K562 (cell line): ENCODE data around the gene LSR. TPM values are rescaled to one million over a fixed set of nuclear protein-coding genes. Genes with fewer than 3 reads are reported as not detected.

Experiments
- ATAC-seq: fragments of 200-7000 bp; cut with Tn5 transposase; 3 replicates; pipeline ENCODE4 v1.9.1; 2020; ENCODE audit warnings: moderate library complexity
- BruUV-seq: library from RNA; stranded (reverse); fragments of 400-500 nt; replicated peaks from 2 replicates; lab custom pipeline; 2021; lab: Mats Ljungman, UMichigan
- CTCF ChIA-PET: fragments of 300-600 bp; formaldehyde crosslinking; extraction: SDS; loops from one replicate; lab custom pipeline; 2021; ENCODE audit warnings: low intra/inter-chr PET ratio; lab: Yijun Ruan, JAX
- POLR2A ChIA-PET: fragments of 300-600, 350-650 bp; sonication (Branson Sonifier 250); formaldehyde crosslinking; extraction: SDS; loops from one replicate; lab custom pipeline; 2021; ENCODE audit warnings: antibody characterized with exemption, inconsistent platforms; lab: Yijun Ruan, JAX
- DNase-seq, 4 experiments: peaks; one replicate each; pipeline versions ENCODE4 v3.0.0 to v3.0.0-alpha.2; 2011 to 2018; ENCODE audit warnings: low spot score in 3 of 4, mixed read lengths in 3 of 4; ENCODE audit errors: extremely low read depth in 1 of 4
- FAIRE-seq: peaks from 2 replicates; lab custom pipeline; 2011; peaks lifted over from hg19 to GRCh38; lab: Jason Lieb, UNC
- H2AFZ ChIP-seq: 2 replicates; pipeline ENCODE4 v1.6.0; 2011; ENCODE audit warnings: low read depth, low read length, control low read depth, inconsistent platforms
- H3K27ac ChIP-seq: fragments of 200-600 bp; 3 replicates; pipeline ENCODE4 v1.8.0; 2011; ENCODE audit warnings: low read depth, mild to moderate bottlenecking, control low read depth, inconsistent platforms, low read length, moderate library complexity, mixed read lengths; ENCODE audit errors: extremely low read depth
- H3K27me3 ChIP-seq, 2 experiments: fragments of 300-600 bp in 1 of 2; 2 replicates in 1 of 2; 3 replicates in 1 of 2; pipeline versions ENCODE4 v1.6.0 to v1.8.0; 2011; ENCODE audit warnings: inconsistent platforms in 2 of 2, low read length in 2 of 2, mild to moderate bottlenecking in 1 of 2, mixed read lengths in 1 of 2, moderate library complexity in 1 of 2; ENCODE audit not compliant: control insufficient read depth in 2 of 2, insufficient read depth in 2 of 2
- H3K36me3 ChIP-seq: fragments of 300-600 bp; 3 replicates; pipeline ENCODE4 v1.8.0; 2011; ENCODE audit warnings: mild to moderate bottlenecking, low read length, inconsistent platforms; ENCODE audit not compliant: control insufficient read depth, insufficient read depth
- H3K4me1 ChIP-seq, 2 experiments: fragments of 200-600 bp in 1 of 2; replicated peaks in 1 of 2; 2 replicates in 1 of 2; 3 replicates in 1 of 2; pipeline versions ENCODE4 v1.5.1 to v1.8.0; 2011; ENCODE audit warnings: inconsistent platforms in 2 of 2, low read length in 2 of 2, mild to moderate bottlenecking in 1 of 2, mixed read lengths in 1 of 2, moderate library complexity in 1 of 2; ENCODE audit not compliant: control insufficient read depth in 2 of 2, insufficient read depth in 2 of 2
- H3K4me2 ChIP-seq: 2 replicates; pipeline ENCODE4 v1.6.1; 2011; ENCODE audit warnings: low read length, control low read depth, inconsistent platforms, mixed read lengths; ENCODE audit not compliant: insufficient read depth
- H3K4me3 ChIP-seq: fragments of 200-600 bp; sonication (generic), shearing (Covaris generic); 2 replicates; pipeline ENCODE4 v1.5.1; 2016; ENCODE audit warnings: control low read depth, inconsistent platforms
- H3K79me2 ChIP-seq: fragments of 200-600 bp; 3 replicates; pipeline ENCODE4 v1.8.0; 2011; ENCODE audit warnings: low read length, inconsistent platforms; ENCODE audit not compliant: control insufficient read depth, insufficient read depth
- H3K9ac ChIP-seq, 2 experiments: 2 replicates each; pipeline versions ENCODE4 v1.6.0 to v1.6.1; 2011; ENCODE audit warnings: low read depth in 2 of 2, low read length in 2 of 2, control low read depth in 1 of 2, inconsistent platforms in 1 of 2, mild to moderate bottlenecking in 1 of 2, mixed read lengths in 1 of 2; ENCODE audit not compliant: insufficient read depth in 1 of 2
- H3K9me1 ChIP-seq: one replicate; pipeline ENCODE4 v1.6.0; 2011; ENCODE audit warnings: inconsistent platforms, mild to moderate bottlenecking, low read length, moderate library complexity; ENCODE audit not compliant: control insufficient read depth, insufficient read depth
- H3K9me3 ChIP-seq: replicated peaks from 2 replicates; pipeline ENCODE4 v1.5.1; 2011; ENCODE audit warnings: low read depth, low read length, inconsistent platforms; ENCODE audit not compliant: control insufficient read depth, insufficient read depth
- H4K20me1 ChIP-seq: replicated peaks from 2 replicates; pipeline ENCODE4 v1.6.1; 2011; ENCODE audit warnings: low read length, inconsistent platforms, mixed read lengths; ENCODE audit not compliant: control insufficient read depth, insufficient read depth
- EGR1 ChIP-seq: fragments of 450-650 bp; conservative IDR thresholded peaks from 2 replicates; pipeline ENCODE4 v1.6.1; 2017; ENCODE audit warnings: mild to moderate bottlenecking
- HIVEP1 ChIP-seq: fragments of 250-450 bp; sonication (Bioruptor Pico); IDR thresholded peaks from 2 replicates; pipeline ENCODE4 v1.4.0; 2020; ENCODE audit warnings: mild to moderate bottlenecking
- KDM4B ChIP-seq, 2 experiments: fragments of 450-650 bp in 1 of 2; sonication (generic) in 1 of 2; IDR thresholded peaks; 2 replicates each; pipeline ENCODE4 v1.6.1; 2016 to 2017; ENCODE audit warnings: borderline replicate concordance in 2 of 2, antibody characterized with exemption in 1 of 2, low read depth in 1 of 2, mild to moderate bottlenecking in 1 of 2
- KDM5B ChIP-seq: fragments of 200-600 bp; sonication (generic); IDR thresholded peaks from 2 replicates; pipeline ENCODE4 v1.6.1; 2012; ENCODE audit warnings: low read depth, mild to moderate bottlenecking, moderate library complexity, low read length, control low read depth, inconsistent platforms; ENCODE audit not compliant: insufficient replicate concordance
- MYNN ChIP-seq, 2 experiments: sonication (generic); formaldehyde crosslinking in 1 of 2; IDR thresholded peaks; 2 replicates each; pipeline versions ENCODE4 v1.5.0 to v1.6.1; 2016 to 2020; ENCODE audit warnings: antibody characterized with exemption in 1 of 2, missing genetic modification reagents in 1 of 2
- NRF1 ChIP-seq, 2 experiments: fragments of 450-650 bp; IDR thresholded peaks in 1 of 2; conservative IDR thresholded peaks in 1 of 2; 2 replicates each; pipeline ENCODE4 v1.6.1; 2014; ENCODE audit warnings: mild to moderate bottlenecking in 2 of 2
- RBM34 ChIP-seq: fragments of 200-400 bp; formaldehyde crosslinking; IDR thresholded peaks from 2 replicates; pipeline ENCODE4 v1.6.1; 2018; ENCODE audit warnings: low read length, borderline replicate concordance; ENCODE audit not compliant: insufficient read depth
- SP1 ChIP-seq: sonication (generic); formaldehyde crosslinking; IDR thresholded peaks from 2 replicates; pipeline ENCODE4 v1.8.1; 2022; ENCODE audit warnings: mild to moderate bottlenecking, missing genetic modification reagents
- ZBTB1 ChIP-seq: sonication (generic); formaldehyde crosslinking; IDR thresholded peaks from 2 replicates; pipeline ENCODE4 v1.8.1; 2023; ENCODE audit warnings: missing genetic modification reagents, low read depth, mild to moderate bottlenecking, borderline replicate concordance
- ZNF24 ChIP-seq: fragments of 450-650 bp; IDR thresholded peaks from 2 replicates; pipeline ENCODE4 v1.6.1; 2016
- WGBS: fragments of 100-300 bp; shearing (Covaris generic); methylation state at CpG from one replicate; pipeline ENCODE4 v1.1.6; 2016; ENCODE audit warnings: low coverage, mixed read lengths; ENCODE audit not compliant: insufficient coverage; ENCODE audit errors: missing lambda C conversion rate; 5-methylcytosine and 5-hydroxymethylcytosine counted together
- in situ Hi-C: fragments of 300-500 bp; cut with MboI; formaldehyde crosslinking; loops from 4 replicates; pipeline ENCODE4 v1.15.0; 2018; ENCODE audit warnings: inconsistent platforms, mixed read lengths
- intact Hi-C: fragments of 100-400 bp; cut with micrococcal nuclease; formaldehyde crosslinking; loops from 2 replicates; pipeline ENCODE4 v1.14.2; 2022
- polyA plus RNA-seq, 8 experiments: library from polyadenylated mRNA; depleted of rRNA in 4 of 8; stranded (reverse) in 5 of 8; unstranded in 3 of 8; fragments of >200 nt; fragmentation: Nextera tagmentation in 2 of 8; fragmentation: Illumina TruSeq in 1 of 8; extraction: Ambion mirVana in 2 of 8; extraction: Trizol in 1 of 8; gene quantifications; 2 replicates each; pipeline versions ENCODE4 v1.2.1 to v1.2.3, GENCODE V29; 2011 to 2014; ENCODE audit warnings: inconsistent platforms in 1 of 8, missing spikeins in 1 of 8
- total RNA-seq, 7 experiments: library from RNA; depleted of rRNA in 6 of 7; stranded (reverse); fragments of >200 nt in 6 of 7; fragmentation: Illumina TruSeq in 2 of 7; extraction: Trizol in 2 of 7; gene quantifications; 2 replicates each; pipeline versions ENCODE4 v1.2.1 to v1.2.3, GENCODE V29; 2011 to 2021; ENCODE audit warnings: low replicate concordance in 1 of 7
- TF ChIP-seq, protein P1 (sequence below): sonication (generic); formaldehyde crosslinking; IDR thresholded peaks from 2 replicates; pipeline ENCODE4 v1.5.0; 2020; ENCODE audit warnings: missing genetic modification reagents
- TF ChIP-seq, protein P2 (sequence below): fragments of 450-650 bp; IDR thresholded peaks from 2 replicates; pipeline ENCODE4 v1.6.1; 2018; ENCODE audit warnings: mild to moderate bottlenecking, low read depth; ENCODE audit not compliant: partially characterized antibody
- TF ChIP-seq, protein P3 (sequence below), 2 experiments: IDR thresholded peaks; 2 replicates each; pipeline ENCODE4 v1.6.1; 2011; ENCODE audit warnings: borderline replicate concordance in 1 of 2, control low read depth in 1 of 2, low read depth in 1 of 2, low read length in 1 of 2, mild to moderate bottlenecking in 1 of 2, mixed read lengths in 1 of 2, moderate library complexity in 1 of 2; ENCODE audit not compliant: insufficient read depth in 1 of 2, insufficient read length in 1 of 2, poor library complexity in 1 of 2, severe bottlenecking in 1 of 2; ENCODE audit errors: extremely low read depth in 1 of 2
- TF ChIP-seq, protein P4 (sequence below): IDR thresholded peaks from 3 replicates; pipeline ENCODE4 v1.6.1; 2011; ENCODE audit warnings: borderline replicate concordance, mild to moderate bottlenecking, moderate library complexity; ENCODE audit not compliant: insufficient read length; ENCODE audit errors: extremely low read depth

Gene LSR
- total and polyA plus RNA-seq, 9 of the 15 experiments (the other 6 are each of a cell fraction or from before 2014, with no cell fraction given), result 0.44 to 87.9 (median 28.0) TPM

DNA sequence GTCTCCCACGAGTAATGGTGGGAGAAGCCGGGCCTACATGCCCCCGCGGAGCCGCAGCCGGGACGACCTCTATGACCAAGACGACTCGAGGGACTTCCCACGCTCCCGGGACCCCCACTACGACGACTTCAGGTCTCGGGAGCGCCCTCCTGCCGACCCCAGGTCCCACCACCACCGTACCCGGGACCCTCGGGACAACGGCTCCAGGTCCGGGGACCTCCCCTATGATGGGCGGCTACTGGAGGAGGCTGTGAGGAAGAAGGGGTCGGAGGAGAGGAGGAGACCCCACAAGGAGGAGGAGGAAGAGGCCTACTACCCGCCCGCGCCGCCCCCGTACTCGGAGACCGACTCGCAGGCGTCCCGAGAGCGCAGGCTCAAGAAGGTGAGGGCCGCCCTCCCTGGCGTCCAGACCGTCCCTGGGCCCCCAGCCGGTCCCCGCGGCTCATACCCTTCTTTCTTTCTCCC lies 18.6 kb downstream of the LSR start:
- intact Hi-C loops (loop anchor here (5.0 kb wide), 2 partner anchors 110 to 125 kb away; partner anchors contain the start of gene FXYD7), in situ Hi-C loops (no loop called here)
- H3K9me3 ChIP-seq, result no peaks in the 10 kb centered on the region
- peaks cover 78% of the 10 kb centered on the region for H3K36me3 ChIP-seq
- peaks cover 15 to 44% of the 10 kb centered on the region in 2 experiments for H3K4me1 ChIP-seq
- ChIA-PET CTCF (no interaction called here), POLR2A (interaction anchor here (0.5 to 3.7 kb wide), 2 partner anchors 12 to 41 kb away, joined by 3 to 31 read pairs; no protein-coding TSS in a partner anchor)
- FAIRE-seq, result no peak
- no peaks in the 10 kb centered on the region for H3K9me1 ChIP-seq
- peak overlapping the region; percentile 82 for H3K4me2 ChIP-seq
- H4K20me1 ChIP-seq, result no peaks in the 10 kb centered on the region
- WGBS, result under 1% methylated on average over 25 of the region's 40 CpGs
- BruUV-seq, result TSS peak; percentile 86
- peak; percentile 70 for ATAC-seq
- peak overlapping the region; percentile 55 for H3K4me3 ChIP-seq
- peak; percentile 44 to 65 (median 48) for DNase-seq
- 0 out of 2 replicates have a peak overlapping the region, but pooled peaks have one; percentile 3 for H2AFZ ChIP-seq
- peak overlapping the region; percentile 80 for H3K27ac ChIP-seq
- peaks cover 23% of the 10 kb centered on the region for H3K79me2 ChIP-seq
- no peaks in the 10 kb centered on the region for H3K27me3 ChIP-seq
- H3K9ac ChIP-seq, result peak overlapping the region; percentile 87 to 99
- no peak for TF ChIP-seq ZNF24
- TF ChIP-seq EGR1, result peak; percentile 94
- peak; percentile 82 to 84 for TF ChIP-seq NRF1 (conservative IDR thresholded peaks at IDR 0.05 in 1 of 2, IDR thresholded peaks at IDR 0.05 in 1 of 2)
- TF ChIP-seq, protein P1, sequence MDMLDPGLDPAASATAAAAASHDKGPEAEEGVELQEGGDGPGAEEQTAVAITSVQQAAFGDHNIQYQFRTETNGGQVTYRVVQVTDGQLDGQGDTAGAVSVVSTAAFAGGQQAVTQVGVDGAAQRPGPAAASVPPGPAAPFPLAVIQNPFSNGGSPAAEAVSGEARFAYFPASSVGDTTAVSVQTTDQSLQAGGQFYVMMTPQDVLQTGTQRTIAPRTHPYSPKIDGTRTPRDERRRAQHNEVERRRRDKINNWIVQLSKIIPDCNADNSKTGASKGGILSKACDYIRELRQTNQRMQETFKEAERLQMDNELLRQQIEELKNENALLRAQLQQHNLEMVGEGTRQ (CRISPR knock-in tag), result peak; percentile 5; the same call in 1 of the 2 replicates
- 0 out of 2 replicates have a peak, but pooled peaks have one; percentile 36 for TF ChIP-seq MYNN (IDR thresholded peaks at IDR 0.05)
- no peak for TF ChIP-seq MYNN (CRISPR knock-in tag; IDR thresholded peaks at IDR 0.05)
- TF ChIP-seq, protein P2, sequence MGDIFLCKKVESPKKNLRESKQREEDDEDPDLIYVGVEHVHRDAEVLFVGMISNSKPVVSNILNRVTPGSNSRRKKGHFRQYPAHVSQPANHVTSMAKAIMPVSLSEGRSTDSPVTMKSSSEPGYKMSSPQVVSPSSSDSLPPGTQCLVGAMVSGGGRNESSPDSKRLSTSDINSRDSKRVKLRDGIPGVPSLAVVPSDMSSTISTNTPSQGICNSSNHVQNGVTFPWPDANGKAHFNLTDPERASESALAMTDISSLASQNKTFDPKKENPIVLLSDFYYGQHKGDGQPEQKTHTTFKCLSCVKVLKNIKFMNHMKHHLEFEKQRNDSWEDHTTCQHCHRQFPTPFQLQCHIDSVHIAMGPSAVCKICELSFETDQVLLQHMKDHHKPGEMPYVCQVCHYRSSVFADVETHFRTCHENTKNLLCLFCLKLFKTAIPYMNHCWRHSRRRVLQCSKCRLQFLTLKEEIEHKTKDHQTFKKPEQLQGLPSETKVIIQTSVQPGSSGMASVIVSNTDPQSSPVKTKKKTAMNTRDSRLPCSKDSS, result no peak
- no peak for TF ChIP-seq HIVEP1 (CRISPR knock-in tag)
- no peak for TF ChIP-seq RBM34
- TF ChIP-seq SP1, result peak; percentile 29; the same call in 1 of the 2 replicates
- TF ChIP-seq KDM5B, result peak; percentile 58
- no peak for TF ChIP-seq KDM4B (IDR thresholded peaks at IDR 0.05; ENCODE audit: borderline replicate concordance in 2 of 2, low read depth in 1 of 2)
- TF ChIP-seq, protein P3, sequence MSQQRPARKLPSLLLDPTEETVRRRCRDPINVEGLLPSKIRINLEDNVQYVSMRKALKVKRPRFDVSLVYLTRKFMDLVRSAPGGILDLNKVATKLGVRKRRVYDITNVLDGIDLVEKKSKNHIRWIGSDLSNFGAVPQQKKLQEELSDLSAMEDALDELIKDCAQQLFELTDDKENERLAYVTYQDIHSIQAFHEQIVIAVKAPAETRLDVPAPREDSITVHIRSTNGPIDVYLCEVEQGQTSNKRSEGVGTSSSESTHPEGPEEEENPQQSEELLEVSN (IDR thresholded peaks at IDR 0.05; ENCODE audit: borderline replicate concordance in 1 of 2, extremely low read depth in 1 of 2, insufficient read depth in 1 of 2, insufficient read length in 1 of 2, low read depth in 1 of 2, low read length in 1 of 2, poor library complexity in 1 of 2, severe bottlenecking in 1 of 2), result peak in 1 of 2 experiments; percentile 12
- TF ChIP-seq, protein P4, sequence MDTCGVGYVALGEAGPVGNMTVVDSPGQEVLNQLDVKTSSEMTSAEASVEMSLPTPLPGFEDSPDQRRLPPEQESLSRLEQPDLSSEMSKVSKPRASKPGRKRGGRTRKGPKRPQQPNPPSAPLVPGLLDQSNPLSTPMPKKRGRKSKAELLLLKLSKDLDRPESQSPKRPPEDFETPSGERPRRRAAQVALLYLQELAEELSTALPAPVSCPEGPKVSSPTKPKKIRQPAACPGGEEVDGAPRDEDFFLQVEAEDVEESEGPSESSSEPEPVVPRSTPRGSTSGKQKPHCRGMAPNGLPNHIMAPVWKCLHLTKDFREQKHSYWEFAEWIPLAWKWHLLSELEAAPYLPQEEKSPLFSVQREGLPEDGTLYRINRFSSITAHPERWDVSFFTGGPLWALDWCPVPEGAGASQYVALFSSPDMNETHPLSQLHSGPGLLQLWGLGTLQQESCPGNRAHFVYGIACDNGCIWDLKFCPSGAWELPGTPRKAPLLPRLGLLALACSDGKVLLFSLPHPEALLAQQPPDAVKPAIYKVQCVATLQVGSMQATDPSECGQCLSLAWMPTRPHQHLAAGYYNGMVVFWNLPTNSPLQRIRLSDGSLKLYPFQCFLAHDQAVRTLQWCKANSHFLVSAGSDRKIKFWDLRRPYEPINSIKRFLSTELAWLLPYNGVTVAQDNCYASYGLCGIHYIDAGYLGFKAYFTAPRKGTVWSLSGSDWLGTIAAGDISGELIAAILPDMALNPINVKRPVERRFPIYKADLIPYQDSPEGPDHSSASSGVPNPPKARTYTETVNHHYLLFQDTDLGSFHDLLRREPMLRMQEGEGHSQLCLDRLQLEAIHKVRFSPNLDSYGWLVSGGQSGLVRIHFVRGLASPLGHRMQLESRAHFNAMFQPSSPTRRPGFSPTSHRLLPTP, result no peak
- 0 out of 2 replicates have a peak, but pooled peaks have one; percentile 24 for TF ChIP-seq ZBTB1 (CRISPR knock-in tag)
